ENCODE results near the gene KCNT1. TPM values are rescaled to one million over a fixed set of nuclear protein-coding genes. Genes with fewer than 3 reads are reported as not detected.

KCNT1 gene
- total RNA-seq, 1 donor from 2014 or later = not detected

DNA sequence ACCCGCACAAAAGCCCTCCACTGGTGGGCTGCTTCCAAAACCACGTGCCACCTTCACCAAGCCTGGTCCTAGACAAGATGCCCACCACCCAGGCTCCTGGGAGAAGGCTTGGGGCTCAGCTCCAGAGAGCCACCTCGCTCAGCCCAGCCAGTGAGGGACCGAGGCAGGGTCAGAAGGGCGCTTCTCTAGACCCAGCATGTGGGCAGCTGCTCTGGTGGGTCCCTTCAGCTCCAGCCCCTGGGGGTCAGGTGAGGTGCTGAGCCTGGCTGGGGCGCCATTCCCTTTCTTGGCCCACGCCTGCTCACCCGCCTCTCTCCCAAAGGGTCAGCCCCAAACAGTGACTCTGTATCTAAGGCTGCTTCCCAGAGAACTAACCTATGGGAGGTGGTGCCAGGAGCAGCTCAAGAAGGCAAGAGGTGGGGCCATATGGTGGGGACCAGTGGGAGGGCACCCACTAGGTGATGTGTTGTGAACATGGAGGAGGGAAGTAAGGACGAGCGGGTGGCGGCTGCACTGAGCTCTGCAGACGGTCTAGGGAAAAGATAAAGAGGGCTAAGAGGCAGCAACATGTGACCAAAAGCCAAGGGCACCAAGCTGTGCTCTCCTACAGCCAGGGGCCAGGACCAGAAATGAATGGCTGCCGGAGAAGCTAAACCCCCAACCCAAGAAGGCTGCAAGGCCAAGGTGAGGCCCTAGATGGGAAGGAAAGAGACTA lies 126.0 kb downstream of the KCNT1 start:
- Mint-ChIP-seq H3K4me3 (no peak overlapping the region), H3K9me3 (peaks cover 10% of the 10 kb centered on the region), H3K36me3 (ENCODE audit: low read depth) (peaks cover 67% of the 10 kb centered on the region), H3K4me1 (peaks cover 2% of the 10 kb centered on the region), H3K27me3 (no peaks in the 10 kb centered on the region), H3K27ac (no peak overlapping the region)
- ATAC-seq (ENCODE audit: low read depth) = no peak
- intact Hi-C loops (cut with micrococcal nuclease) = no loop called here
- POLR2A ChIA-PET = no interaction called here
- TF ChIP-seq, protein P1, sequence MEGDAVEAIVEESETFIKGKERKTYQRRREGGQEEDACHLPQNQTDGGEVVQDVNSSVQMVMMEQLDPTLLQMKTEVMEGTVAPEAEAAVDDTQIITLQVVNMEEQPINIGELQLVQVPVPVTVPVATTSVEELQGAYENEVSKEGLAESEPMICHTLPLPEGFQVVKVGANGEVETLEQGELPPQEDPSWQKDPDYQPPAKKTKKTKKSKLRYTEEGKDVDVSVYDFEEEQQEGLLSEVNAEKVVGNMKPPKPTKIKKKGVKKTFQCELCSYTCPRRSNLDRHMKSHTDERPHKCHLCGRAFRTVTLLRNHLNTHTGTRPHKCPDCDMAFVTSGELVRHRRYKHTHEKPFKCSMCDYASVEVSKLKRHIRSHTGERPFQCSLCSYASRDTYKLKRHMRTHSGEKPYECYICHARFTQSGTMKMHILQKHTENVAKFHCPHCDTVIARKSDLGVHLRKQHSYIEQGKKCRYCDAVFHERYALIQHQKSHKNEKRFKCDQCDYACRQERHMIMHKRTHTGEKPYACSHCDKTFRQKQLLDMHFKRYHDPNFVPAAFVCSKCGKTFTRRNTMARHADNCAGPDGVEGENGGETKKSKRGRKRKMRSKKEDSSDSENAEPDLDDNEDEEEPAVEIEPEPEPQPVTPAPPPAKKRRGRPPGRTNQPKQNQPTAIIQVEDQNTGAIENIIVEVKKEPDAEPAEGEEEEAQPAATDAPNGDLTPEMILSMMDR (IDR thresholded peaks at IDR 0.05) = no peak
- CTCF ChIA-PET = no interaction called here
- DNase-seq = no peak

DNA sequence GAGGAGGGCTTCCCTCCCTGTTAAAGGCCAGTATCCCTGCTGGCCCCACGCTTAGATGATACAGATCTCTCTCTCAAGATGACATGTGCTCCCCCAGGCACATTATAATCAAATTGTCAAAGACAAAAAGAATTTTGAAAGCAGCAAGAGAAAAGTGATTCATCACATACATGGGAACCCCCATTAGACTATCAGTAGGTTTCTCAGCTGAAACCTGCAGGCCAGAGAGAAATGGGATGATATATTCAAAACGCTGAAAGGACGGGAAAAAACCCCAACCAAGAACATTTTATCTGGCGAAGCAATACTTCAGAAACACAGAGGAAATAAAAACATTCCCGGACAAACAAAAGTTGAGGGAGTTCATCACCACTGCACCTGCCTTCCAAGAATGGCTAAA lies 126.7 kb downstream of the KCNT1 start:
- Mint-ChIP-seq H3K9me3 (peaks cover 10% of the 10 kb centered on the region), H3K4me3 (no peak overlapping the region), H3K36me3 (ENCODE audit: low read depth) (peaks cover 65% of the 10 kb centered on the region)

DNA sequence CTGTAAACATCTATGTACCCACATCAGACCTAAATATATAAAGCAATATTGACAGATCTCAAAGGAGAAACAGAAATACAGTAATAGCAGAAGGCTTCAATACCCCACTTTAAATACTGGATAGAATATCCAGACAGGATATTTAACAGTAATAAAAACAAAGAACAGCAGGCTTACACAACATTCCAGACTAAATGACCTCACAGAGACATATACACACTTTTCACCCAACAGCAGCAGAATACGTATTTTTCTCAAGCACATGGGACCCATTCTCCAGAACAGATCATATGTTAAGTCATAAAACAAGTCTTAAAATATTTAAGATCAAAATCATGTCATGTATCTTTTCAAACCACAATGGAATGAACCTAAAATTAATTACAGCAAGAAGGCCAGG lies 128.5 kb downstream of the KCNT1 start:
- TF ChIP-seq, protein P1 (IDR thresholded peaks at IDR 0.05) = no peak
- Mint-ChIP-seq H3K4me1 (peaks cover 2% of the 10 kb centered on the region), H3K27ac (no peak overlapping the region), H3K36me3 (ENCODE audit: low read depth) (peaks cover 56% of the 10 kb centered on the region), H3K27me3 (no peaks in the 10 kb centered on the region), H3K4me3 (no peak overlapping the region), H3K9me3 (peaks cover 10% of the 10 kb centered on the region)
- no peak for ATAC-seq (ENCODE audit: low read depth)
- intact Hi-C loops (cut with micrococcal nuclease) = no loop called here
- DNase-seq = no peak
- POLR2A ChIA-PET = no interaction called here
- CTCF ChIA-PET = no interaction called here

More for the DNA sequence above, 126.7 kb downstream of the KCNT1 start:
- no peaks in the 10 kb centered on the region for H3K27me3 Mint-ChIP-seq
- CTCF ChIA-PET = no interaction called here
- TF ChIP-seq, protein P1 (IDR thresholded peaks at IDR 0.05) = no peak
- intact Hi-C loops (cut with micrococcal nuclease) = no loop called here
- ATAC-seq (ENCODE audit: low read depth) (no peak), DNase-seq (no peak)
- POLR2A ChIA-PET = no interaction called here
- peaks cover 2% of the 10 kb centered on the region for H3K4me1 Mint-ChIP-seq
- no peak overlapping the region for H3K27ac Mint-ChIP-seq

DNA sequence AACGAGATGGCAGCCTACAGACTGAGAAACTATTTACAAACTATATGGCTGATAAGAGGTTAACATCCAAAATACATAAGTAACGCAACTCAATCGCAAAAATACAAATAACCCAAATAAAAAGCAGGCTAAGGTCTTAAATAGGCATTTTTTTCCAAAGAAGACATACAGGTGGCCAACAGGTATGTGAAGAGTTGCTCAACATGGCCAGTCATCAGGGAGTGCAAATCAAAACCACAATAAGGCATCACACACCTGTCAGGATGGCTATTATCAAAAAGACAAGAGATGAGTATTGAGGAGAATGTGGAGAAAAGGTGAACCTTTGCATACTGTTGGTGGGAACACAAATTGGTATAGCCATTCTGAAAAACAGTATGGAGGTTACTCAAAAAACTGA lies 131.9 kb downstream of the KCNT1 start:
- ATAC-seq (ENCODE audit: low read depth) = no peak
- H3K36me3 Mint-ChIP-seq (ENCODE audit: low read depth) = peaks cover 26% of the 10 kb centered on the region
- intact Hi-C loops (cut with micrococcal nuclease) = no loop called here
- DNase-seq = no peak
- H3K27ac Mint-ChIP-seq = no peak overlapping the region
- no peaks in the 10 kb centered on the region for H3K27me3 Mint-ChIP-seq
- POLR2A ChIA-PET = no interaction called here
- CTCF ChIA-PET = no interaction called here
- no peak overlapping the region for H3K4me3 Mint-ChIP-seq
- TF ChIP-seq, protein P1 (IDR thresholded peaks at IDR 0.05) = no peak
- peaks cover 2% of the 10 kb centered on the region for H3K4me1 Mint-ChIP-seq
- peaks cover 3% of the 10 kb centered on the region for H3K9me3 Mint-ChIP-seq

DNA sequence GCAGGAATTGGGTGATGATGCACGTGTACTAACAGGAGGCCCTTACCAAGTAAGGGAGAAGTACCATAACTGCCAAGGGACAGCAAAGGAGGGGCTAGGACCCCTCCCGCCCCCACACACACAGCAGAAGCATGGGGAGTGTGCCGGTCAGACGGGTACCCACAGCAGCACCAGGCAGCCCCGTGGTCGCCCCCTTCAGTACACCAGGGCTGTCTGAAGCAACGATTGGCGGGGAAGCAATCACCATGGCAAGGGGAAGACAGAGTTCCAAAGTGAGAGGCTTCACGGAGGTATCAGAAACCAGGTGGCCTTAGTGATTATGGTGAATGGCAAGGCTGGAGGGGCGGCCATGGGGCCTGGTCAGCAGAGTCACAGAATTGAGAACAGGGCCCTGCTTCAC lies 133.1 kb downstream of the KCNT1 start:
- no peak for ATAC-seq (ENCODE audit: low read depth)
- CTCF ChIA-PET = no interaction called here
- no peaks in the 10 kb centered on the region for H3K27me3 Mint-ChIP-seq
- H3K36me3 Mint-ChIP-seq (ENCODE audit: low read depth) = peaks cover 18% of the 10 kb centered on the region
- H3K4me3 Mint-ChIP-seq = no peak overlapping the region
- POLR2A ChIA-PET = no interaction called here
- TF ChIP-seq, protein P1 (IDR thresholded peaks at IDR 0.05) = no peak
- H3K9me3 Mint-ChIP-seq = no peaks in the 10 kb centered on the region
- intact Hi-C loops (cut with micrococcal nuclease) = no loop called here
- H3K27ac Mint-ChIP-seq = no peak overlapping the region
- peaks cover 2% of the 10 kb centered on the region for H3K4me1 Mint-ChIP-seq
- DNase-seq = no peak

Data from activated B cell treated with CpG ODN at 0.5 μM for 24 hours (primary cell).